Osteoblast (primary cell): ENCODE measurements around the gene IL36B. TPM values are rescaled to one million over a fixed set of nuclear protein-coding genes. Genes with fewer than 3 reads are reported as not detected.

Source experiments
- DNase-seq: peaks from one replicate; pipeline ENCODE4 v3.0.0; 2011; ENCODE audit warnings: low spot score, mixed read lengths; ENCODE audit not compliant: insufficient read length; ENCODE audit errors: missing footprints
- H2AFZ ChIP-seq: 2 replicates; pipeline ENCODE4 v1.6.0; 2011; ENCODE audit warnings: mild to moderate bottlenecking, low read length
- H3K27ac ChIP-seq: 2 replicates; pipeline ENCODE4 v1.5.1; 2011; ENCODE audit warnings: mild to moderate bottlenecking, low read depth, low read length, moderate library complexity
- H3K27me3 ChIP-seq: 2 replicates; pipeline ENCODE4 v1.6.0; 2012; ENCODE audit warnings: mild to moderate bottlenecking, control low read depth, inconsistent platforms, low read length, moderate library complexity; ENCODE audit not compliant: insufficient read depth
- H3K36me3 ChIP-seq: 2 replicates; pipeline ENCODE4 v1.5.1; 2011; ENCODE audit warnings: mild to moderate bottlenecking, low read length, control low read depth, moderate library complexity; ENCODE audit not compliant: insufficient read depth
- H3K4me1 ChIP-seq: 2 replicates; pipeline ENCODE4 v1.5.1; 2011; ENCODE audit warnings: mild to moderate bottlenecking, low read length, control low read depth, moderate library complexity; ENCODE audit not compliant: insufficient read depth
- H3K4me2 ChIP-seq: 2 replicates; pipeline ENCODE4 v1.6.0; 2011; ENCODE audit warnings: mild to moderate bottlenecking, low read length; ENCODE audit not compliant: insufficient read depth
- H3K4me3 ChIP-seq: fragments of 200-600 bp; sonication (generic); 3 replicates; pipeline ENCODE4 v1.5.1; 2012; ENCODE audit warnings: mild to moderate bottlenecking, low read length, inconsistent platforms; ENCODE audit not compliant: insufficient read depth
- H3K79me2 ChIP-seq: 2 replicates; pipeline ENCODE4 v1.6.0; 2012; ENCODE audit warnings: mild to moderate bottlenecking, low read length, control low read depth, inconsistent platforms; ENCODE audit not compliant: insufficient read depth
- H3K9me3 ChIP-seq: 2 replicates; pipeline ENCODE4 v1.5.1; 2011; ENCODE audit warnings: low read depth, low read length, control low read depth
- H4K20me1 ChIP-seq: 2 replicates; pipeline ENCODE4 v1.6.0; 2012; ENCODE audit warnings: mild to moderate bottlenecking, low read length, control low read depth; ENCODE audit not compliant: insufficient read depth
- total RNA-seq: library from RNA; depleted of rRNA; stranded (reverse); fragments of >200 nt; gene quantifications from 2 replicates; pipeline ENCODE4 v1.2.3, GENCODE V29; 2012
- TF ChIP-seq, protein P1 (sequence below): IDR thresholded peaks from 2 replicates; pipeline ENCODE4 v1.5.1; 2011; ENCODE audit warnings: mild to moderate bottlenecking, low read depth, low read length, moderate library complexity; ENCODE audit errors: extremely low read depth

The IL36B gene
- total RNA-seq, 1 donor = not detected

GRCh38 chr2:113032737-113033136, 19.9 kb downstream of the IL36B start:
- Histone ChIP-seq H3K27ac (no peak overlapping the region), H3K36me3 (no peaks in the 10 kb centered on the region), H3K4me2 (no peak overlapping the region), H3K79me2 (no peaks in the 10 kb centered on the region), H4K20me1 (no peaks in the 10 kb centered on the region), H3K9me3 (no peaks in the 10 kb centered on the region), H2AFZ (no peak overlapping the region), H3K4me1 (no peaks in the 10 kb centered on the region), H3K27me3 (peaks cover 48% of the 10 kb centered on the region), H3K4me3 (no peak overlapping the region)
- no peak for DNase-seq
- TF ChIP-seq, protein P1, sequence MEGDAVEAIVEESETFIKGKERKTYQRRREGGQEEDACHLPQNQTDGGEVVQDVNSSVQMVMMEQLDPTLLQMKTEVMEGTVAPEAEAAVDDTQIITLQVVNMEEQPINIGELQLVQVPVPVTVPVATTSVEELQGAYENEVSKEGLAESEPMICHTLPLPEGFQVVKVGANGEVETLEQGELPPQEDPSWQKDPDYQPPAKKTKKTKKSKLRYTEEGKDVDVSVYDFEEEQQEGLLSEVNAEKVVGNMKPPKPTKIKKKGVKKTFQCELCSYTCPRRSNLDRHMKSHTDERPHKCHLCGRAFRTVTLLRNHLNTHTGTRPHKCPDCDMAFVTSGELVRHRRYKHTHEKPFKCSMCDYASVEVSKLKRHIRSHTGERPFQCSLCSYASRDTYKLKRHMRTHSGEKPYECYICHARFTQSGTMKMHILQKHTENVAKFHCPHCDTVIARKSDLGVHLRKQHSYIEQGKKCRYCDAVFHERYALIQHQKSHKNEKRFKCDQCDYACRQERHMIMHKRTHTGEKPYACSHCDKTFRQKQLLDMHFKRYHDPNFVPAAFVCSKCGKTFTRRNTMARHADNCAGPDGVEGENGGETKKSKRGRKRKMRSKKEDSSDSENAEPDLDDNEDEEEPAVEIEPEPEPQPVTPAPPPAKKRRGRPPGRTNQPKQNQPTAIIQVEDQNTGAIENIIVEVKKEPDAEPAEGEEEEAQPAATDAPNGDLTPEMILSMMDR = no peak

GRCh38 chr2:113028112-113028511, 24.6 kb downstream of the IL36B start:
- no peak for DNase-seq
- TF ChIP-seq, protein P1 = no peak
- H3K79me2 ChIP-seq = no peaks in the 10 kb centered on the region
- H3K4me2 ChIP-seq = no peak overlapping the region
- H3K27ac ChIP-seq = no peak overlapping the region
- no peak overlapping the region for H3K4me3 ChIP-seq
- no peaks in the 10 kb centered on the region for H3K36me3 ChIP-seq
- H3K27me3 ChIP-seq = peaks cover 62% of the 10 kb centered on the region
- H3K9me3 ChIP-seq = no peaks in the 10 kb centered on the region
- no peaks in the 10 kb centered on the region for H3K4me1 ChIP-seq
- no peaks in the 10 kb centered on the region for H4K20me1 ChIP-seq
- no peak overlapping the region for H2AFZ ChIP-seq

DNA sequence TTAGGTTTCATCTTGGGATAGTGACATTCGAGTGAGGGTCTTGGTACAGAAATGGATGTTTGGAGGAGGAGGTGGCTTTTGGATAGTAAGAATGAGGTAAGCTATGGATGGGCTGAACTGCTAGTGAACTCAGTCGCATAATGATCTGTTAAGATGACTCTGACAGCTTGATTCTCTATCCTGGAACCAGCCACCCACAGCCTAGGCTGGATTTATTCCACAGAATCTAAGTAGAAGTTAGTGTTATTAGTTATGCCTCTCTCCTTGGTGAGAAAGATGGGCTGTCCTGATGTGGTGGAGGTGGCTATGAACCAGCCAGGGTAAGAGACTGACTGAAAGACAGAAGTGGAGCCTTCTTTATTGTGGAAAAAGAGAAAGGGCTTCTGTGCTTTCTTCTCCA, 25.0 kb downstream of the IL36B start:
- H3K4me1 ChIP-seq = no peaks in the 10 kb centered on the region
- DNase-seq = no peak
- TF ChIP-seq, protein P1 = no peak
- peaks cover 65% of the 10 kb centered on the region for H3K27me3 ChIP-seq
- no peak overlapping the region for H3K27ac ChIP-seq
- H4K20me1 ChIP-seq = no peaks in the 10 kb centered on the region
- H3K4me3 ChIP-seq = no peak overlapping the region
- no peaks in the 10 kb centered on the region for H3K36me3 ChIP-seq
- no peaks in the 10 kb centered on the region for H3K9me3 ChIP-seq
- no peak overlapping the region for H3K4me2 ChIP-seq
- no peaks in the 10 kb centered on the region for H3K79me2 ChIP-seq
- H2AFZ ChIP-seq = no peak overlapping the region

DNA sequence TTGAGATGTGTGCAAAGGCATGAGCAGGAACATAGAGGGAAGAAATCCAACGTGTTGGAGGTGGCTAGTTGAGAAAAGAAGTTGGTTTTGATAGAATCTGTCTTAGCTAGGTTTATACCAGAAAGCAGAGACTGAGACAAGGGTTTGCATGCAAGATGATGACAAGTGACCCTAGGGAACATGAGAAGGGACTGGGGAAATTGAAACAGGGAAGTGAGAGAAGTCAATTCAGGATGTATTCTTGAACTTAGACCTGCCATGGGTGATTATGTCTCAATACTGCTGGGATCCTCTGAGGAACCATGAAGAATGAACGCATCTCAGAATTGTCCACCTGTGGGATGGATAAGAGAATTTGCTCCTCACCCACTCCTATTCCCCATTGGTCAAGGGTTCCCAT, 26.9 kb downstream of the IL36B start:
- DNase-seq = no peak
- H3K36me3 ChIP-seq = no peaks in the 10 kb centered on the region
- TF ChIP-seq, protein P1 = no peak
- H3K27ac ChIP-seq = no peak overlapping the region
- no peaks in the 10 kb centered on the region for H4K20me1 ChIP-seq
- H3K9me3 ChIP-seq = no peaks in the 10 kb centered on the region
- H3K79me2 ChIP-seq = no peaks in the 10 kb centered on the region
- H3K4me3 ChIP-seq = no peak overlapping the region
- H2AFZ ChIP-seq = no peak overlapping the region
- H3K27me3 ChIP-seq = peaks cover 52% of the 10 kb centered on the region
- no peak overlapping the region for H3K4me2 ChIP-seq
- H3K4me1 ChIP-seq = no peaks in the 10 kb centered on the region
